ENCODE measurements around the gene AIFM1. TPM values are rescaled to one million over a fixed set of nuclear protein-coding genes. Genes with fewer than 3 reads are reported as not detected.

AIFM1 gene
- total and polyA plus RNA-seq, 2 donors: 10.8 to 26.2 TPM

- Histone ChIP-seq H3K4me3 (ENCODE audit: low read depth, low read length) (no peak overlapping the region), H3K27ac (ENCODE audit: low read depth) (no peak overlapping the region), H3K4me1 (ENCODE audit: insufficient read depth) (no peaks in the 10 kb centered on the region), H3K36me3 (ENCODE audit: insufficient read depth) (no peaks in the 10 kb centered on the region)
- DNase-seq (ENCODE audit: extremely low spot score): no peak
These were observed 10.7 kb upstream of the AIFM1 start for GRCh38 chrX:130176354-130176776.

- no peak overlapping the region for H3K27ac ChIP-seq (ENCODE audit: low read depth)
- DNase-seq (ENCODE audit: extremely low spot score): no peak
- no peak overlapping the region for H3K4me3 ChIP-seq (ENCODE audit: low read depth, low read length)
- H3K4me1 ChIP-seq (ENCODE audit: insufficient read depth): no peaks in the 10 kb centered on the region
- 93% methylated on average over 2 of the region's 2 CpGs for WGBS
- H3K36me3 ChIP-seq (ENCODE audit: insufficient read depth): no peaks in the 10 kb centered on the region
These were observed 9.3 kb upstream of the AIFM1 start for GRCh38 chrX:130174937-130175336.

GRCh38 chrX:130174045-130174704, 8.5 kb upstream of the AIFM1 start:
- WGBS: 36% methylated on average over 10 of the region's 10 CpGs
- no peaks in the 10 kb centered on the region for H3K36me3 ChIP-seq (ENCODE audit: insufficient read depth)
- no peak for DNase-seq (ENCODE audit: extremely low spot score)
- H3K27ac ChIP-seq (ENCODE audit: low read depth): peak overlapping the region; percentile 62
- no peak overlapping the region for H3K4me3 ChIP-seq (ENCODE audit: low read depth, low read length)
- H3K4me1 ChIP-seq (ENCODE audit: insufficient read depth): no peaks in the 10 kb centered on the region

- no peak for DNase-seq (ENCODE audit: extremely low spot score)
- Histone ChIP-seq H3K27ac (ENCODE audit: low read depth) (peak overlapping the region; percentile 38), H3K4me3 (ENCODE audit: low read depth, low read length) (peak overlapping the region; percentile 9), H3K4me1 (ENCODE audit: insufficient read depth) (no peaks in the 10 kb centered on the region), H3K36me3 (ENCODE audit: insufficient read depth) (no peaks in the 10 kb centered on the region)
- WGBS: 38% methylated on average over 7 of the region's 7 CpGs
These were observed 7.7 kb upstream of the AIFM1 start for GRCh38 chrX:130173190-130173895.

- H3K36me3 ChIP-seq (ENCODE audit: insufficient read depth): no peaks in the 10 kb centered on the region
- H3K4me3 ChIP-seq (ENCODE audit: low read depth, low read length): peak overlapping the region; percentile 37
- peak overlapping the region; percentile 32 for H3K27ac ChIP-seq (ENCODE audit: low read depth)
- H3K4me1 ChIP-seq (ENCODE audit: insufficient read depth): no peaks in the 10 kb centered on the region
- 21% methylated on average over 34 of the region's 34 CpGs for WGBS
- DNase-seq (ENCODE audit: extremely low spot score): no peak
These were observed 6.6 kb upstream of the AIFM1 start for GRCh38 chrX:130172127-130172845.

DNA sequence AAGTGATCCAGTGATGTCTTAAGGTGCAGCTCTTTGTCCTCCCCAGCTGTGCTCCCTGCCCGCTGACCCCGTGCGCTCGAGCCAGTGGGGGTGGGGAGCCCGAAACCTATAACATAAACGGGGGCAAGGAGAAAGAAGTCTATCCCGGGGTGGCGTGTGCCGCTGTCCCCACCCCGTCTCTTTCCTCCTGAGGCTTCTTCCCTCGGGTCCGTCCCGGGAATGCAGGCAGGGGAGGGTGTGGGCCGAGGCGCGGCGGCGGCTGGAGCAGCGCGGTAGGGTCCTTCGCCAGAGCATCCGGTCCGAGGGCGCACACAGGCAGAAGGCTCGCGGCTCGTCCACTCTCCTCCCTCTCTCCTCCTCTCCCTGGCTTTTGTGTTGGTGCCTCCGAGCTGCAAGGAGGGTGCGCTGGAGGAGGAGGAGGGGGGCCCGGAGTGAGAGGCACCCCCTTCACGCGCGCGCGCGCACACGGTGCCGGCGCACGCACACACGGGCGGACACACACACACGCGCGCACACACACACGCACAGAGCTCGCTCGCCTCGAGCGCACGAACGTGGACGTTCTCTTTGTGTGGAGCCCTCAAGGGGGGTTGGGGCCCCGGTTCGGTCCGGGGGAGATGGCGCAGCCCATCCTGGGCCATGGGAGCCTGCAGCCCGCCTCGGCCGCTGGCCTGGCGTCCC, 5.9 kb upstream of the AIFM1 start, which contains the start of gene RAB33A:
Gene RAB33A, plus strand, starts transcription at position 517 of the 681 bp plus-strand sequence. Its CDS starts 101 bp downstream, at position 618.
- H3K27ac ChIP-seq (ENCODE audit: low read depth): peak within 1 kb of the TSS; percentile 32
- DNase-seq (ENCODE audit: extremely low spot score): no peak
- H3K4me1 ChIP-seq (ENCODE audit: insufficient read depth): no peaks in the 10 kb centered on the region
- H3K4me3 ChIP-seq (ENCODE audit: low read depth, low read length): peak within 1 kb of the TSS; percentile 37
- WGBS: under 1% methylated on average over 49 of the region's 61 CpGs
- H3K36me3 ChIP-seq (ENCODE audit: insufficient read depth): no peaks in the 10 kb centered on the region

DNA sequence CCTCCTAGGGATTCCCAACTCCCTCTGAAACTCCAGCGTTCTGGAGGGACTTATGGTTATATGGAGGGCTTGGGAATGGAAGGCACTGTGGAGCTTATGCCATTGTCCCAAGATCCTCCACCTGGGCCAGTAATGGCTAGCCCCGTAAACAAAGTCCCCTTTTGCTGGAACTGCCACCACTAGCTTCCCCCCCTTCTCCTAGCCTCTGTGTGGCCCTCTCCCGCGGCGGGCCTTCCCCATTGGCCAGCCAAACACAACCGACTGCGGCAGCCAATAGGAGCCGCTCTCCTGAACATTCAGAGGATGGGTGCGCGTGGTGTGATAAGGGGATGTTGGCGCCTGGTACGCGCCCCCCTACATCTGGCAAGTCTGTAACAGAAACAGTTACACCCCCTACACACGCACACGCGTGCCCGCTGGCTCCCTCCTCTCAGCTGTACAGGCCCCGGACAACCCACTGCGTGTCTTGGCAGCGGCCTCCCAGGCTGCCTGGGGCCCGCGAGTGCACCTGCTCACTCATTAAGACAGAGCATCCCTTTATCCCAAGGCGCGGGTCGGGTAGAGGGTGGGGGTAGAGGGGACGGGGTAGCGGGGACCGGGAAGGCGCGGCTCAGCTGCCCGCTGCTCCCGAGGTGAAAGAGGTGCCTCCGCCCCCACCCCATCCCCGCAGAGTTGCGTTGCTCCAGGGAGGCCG, 5.3 kb upstream of the AIFM1 start:
- no peaks in the 10 kb centered on the region for H3K36me3 ChIP-seq (ENCODE audit: insufficient read depth)
- no peak for DNase-seq (ENCODE audit: extremely low spot score)
- 3% methylated on average over 36 of the region's 36 CpGs for WGBS
- no peaks in the 10 kb centered on the region for H3K4me1 ChIP-seq (ENCODE audit: insufficient read depth)
- peak overlapping the region; percentile 37 for H3K4me3 ChIP-seq (ENCODE audit: low read depth, low read length)
- no peak overlapping the region for H3K27ac ChIP-seq (ENCODE audit: low read depth)

DNA sequence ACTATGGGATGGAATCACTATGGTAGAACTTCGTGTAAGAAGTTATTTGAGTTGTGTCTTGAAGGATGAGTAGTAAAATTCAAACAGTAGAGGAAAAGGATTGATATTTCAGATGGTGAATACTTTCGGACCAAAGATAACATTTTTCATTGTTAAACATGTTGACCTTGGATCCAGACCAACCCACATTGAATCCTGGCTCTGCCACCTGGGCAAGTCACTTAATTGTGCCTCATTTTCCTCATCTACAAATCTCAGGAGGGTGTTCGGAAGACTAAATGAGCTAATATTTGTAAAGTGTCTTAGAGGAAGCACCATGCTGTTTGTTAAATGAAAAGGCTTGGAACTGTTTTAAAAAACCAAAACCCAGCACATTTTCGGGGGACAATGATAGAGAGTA, 1.4 kb upstream of the AIFM1 start:
- no peak for DNase-seq (ENCODE audit: extremely low spot score)
- no peak overlapping the region for H3K27ac ChIP-seq (ENCODE audit: low read depth)
- H3K4me1 ChIP-seq (ENCODE audit: insufficient read depth): peaks cover 2% of the 10 kb centered on the region
- H3K4me3 ChIP-seq (ENCODE audit: low read depth, low read length): no peak overlapping the region
- WGBS: 55% methylated on average over 4 of the region's 4 CpGs
- H3K36me3 ChIP-seq (ENCODE audit: insufficient read depth): no peaks in the 10 kb centered on the region

GRCh38 chrX:130166503-130166777, 799 bp upstream of the AIFM1 start:
- H3K27ac ChIP-seq (ENCODE audit: low read depth): peak overlapping the region; percentile 41
- H3K4me1 ChIP-seq (ENCODE audit: insufficient read depth): peaks cover 2% of the 10 kb centered on the region
- H3K4me3 ChIP-seq (ENCODE audit: low read depth, low read length): peak overlapping the region; percentile 46
- H3K36me3 ChIP-seq (ENCODE audit: insufficient read depth): no peaks in the 10 kb centered on the region
- 0% methylated on average over 4 of the region's 4 CpGs for WGBS
- no peak for DNase-seq (ENCODE audit: extremely low spot score)

GRCh38 chrX:130165181-130165702, 399 bp downstream of the AIFM1 start:
- DNase-seq (ENCODE audit: extremely low spot score): no peak
- 0% methylated on average over 32 of the region's 32 CpGs for WGBS

GRCh38 chrX:130163398-130163797, 2.2 kb downstream of the AIFM1 start:
- no peak overlapping the region for H3K4me3 ChIP-seq (ENCODE audit: low read depth, low read length)
- H3K4me1 ChIP-seq (ENCODE audit: insufficient read depth): peaks cover 2% of the 10 kb centered on the region
- no peaks in the 10 kb centered on the region for H3K36me3 ChIP-seq (ENCODE audit: insufficient read depth)
- DNase-seq (ENCODE audit: extremely low spot score): no peak
- no peak overlapping the region for H3K27ac ChIP-seq (ENCODE audit: low read depth)
- WGBS: 70% methylated on average over 2 of the region's 2 CpGs

More at GRCh38 chrX:130165181-130165702, 399 bp downstream of the AIFM1 start:
- no peaks in the 10 kb centered on the region for H3K36me3 ChIP-seq (ENCODE audit: insufficient read depth)
- H3K4me3 ChIP-seq (ENCODE audit: low read depth, low read length): peak overlapping the region; percentile 46
- H3K4me1 ChIP-seq (ENCODE audit: insufficient read depth): peaks cover 2% of the 10 kb centered on the region
- peak overlapping the region; percentile 60 for H3K27ac ChIP-seq (ENCODE audit: low read depth)

DNA sequence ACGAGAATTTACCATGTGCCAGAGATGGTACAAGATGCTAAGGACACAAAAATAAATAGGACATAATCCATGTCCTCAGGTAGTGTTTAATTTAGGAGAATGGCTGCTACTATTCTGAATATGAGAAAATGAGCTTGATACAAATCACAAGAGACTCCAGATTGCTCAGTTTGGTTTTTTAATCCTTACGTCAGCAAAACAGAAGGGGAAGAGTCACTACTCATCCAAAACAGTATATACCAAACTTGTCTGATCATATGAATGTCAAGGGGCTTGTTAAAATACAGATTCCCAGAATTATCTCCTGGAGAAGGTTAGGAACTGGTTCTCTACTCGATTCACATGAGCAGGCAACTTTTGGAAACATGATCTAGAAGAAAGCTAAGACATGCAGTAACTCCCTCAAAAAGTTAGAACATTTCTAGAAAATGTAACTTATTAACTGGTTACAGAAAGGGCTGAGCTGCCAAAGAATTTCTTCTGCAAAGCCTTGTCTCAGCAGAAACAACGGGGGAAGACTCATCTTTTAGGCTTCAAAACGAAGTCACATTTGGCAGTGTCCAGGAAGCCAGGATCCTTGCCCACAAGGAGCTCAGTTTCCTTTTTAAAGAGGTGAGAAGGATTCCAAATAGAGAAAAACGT, 3.4 kb downstream of the AIFM1 start:
- no peak overlapping the region for H3K27ac ChIP-seq (ENCODE audit: low read depth)
- no peak overlapping the region for H3K4me3 ChIP-seq (ENCODE audit: low read depth, low read length)
- H3K4me1 ChIP-seq (ENCODE audit: insufficient read depth): peaks cover 2% of the 10 kb centered on the region
- no peak for DNase-seq (ENCODE audit: extremely low spot score)
- no peaks in the 10 kb centered on the region for H3K36me3 ChIP-seq (ENCODE audit: insufficient read depth)
- WGBS: 52% methylated on average over 6 of the region's 6 CpGs

Measured in urinary bladder (tissue), 4 donors.